Fibroblast of peridontal ligament (primary cell): ENCODE results near the gene SLC9B1.

Experiments used
- DNase-seq: peaks from one replicate; pipeline ENCODE4 v3.0.0-alpha.2; 2010; ENCODE audit errors: extremely low read depth

Gene SLC9B1, protein sequence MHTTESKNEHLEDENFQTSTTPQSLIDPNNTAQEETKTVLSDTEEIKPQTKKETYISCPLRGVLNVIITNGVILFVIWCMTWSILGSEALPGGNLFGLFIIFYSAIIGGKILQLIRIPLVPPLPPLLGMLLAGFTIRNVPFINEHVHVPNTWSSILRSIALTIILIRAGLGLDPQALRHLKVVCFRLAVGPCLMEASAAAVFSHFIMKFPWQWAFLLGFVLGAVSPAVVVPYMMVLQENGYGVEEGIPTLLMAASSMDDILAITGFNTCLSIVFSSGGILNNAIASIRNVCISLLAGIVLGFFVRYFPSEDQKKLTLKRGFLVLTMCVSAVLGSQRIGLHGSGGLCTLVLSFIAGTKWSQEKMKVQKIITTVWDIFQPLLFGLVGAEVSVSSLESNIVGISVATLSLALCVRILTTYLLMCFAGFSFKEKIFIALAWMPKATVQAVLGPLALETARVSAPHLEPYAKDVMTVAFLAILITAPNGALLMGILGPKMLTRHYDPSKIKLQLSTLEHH

DNA sequence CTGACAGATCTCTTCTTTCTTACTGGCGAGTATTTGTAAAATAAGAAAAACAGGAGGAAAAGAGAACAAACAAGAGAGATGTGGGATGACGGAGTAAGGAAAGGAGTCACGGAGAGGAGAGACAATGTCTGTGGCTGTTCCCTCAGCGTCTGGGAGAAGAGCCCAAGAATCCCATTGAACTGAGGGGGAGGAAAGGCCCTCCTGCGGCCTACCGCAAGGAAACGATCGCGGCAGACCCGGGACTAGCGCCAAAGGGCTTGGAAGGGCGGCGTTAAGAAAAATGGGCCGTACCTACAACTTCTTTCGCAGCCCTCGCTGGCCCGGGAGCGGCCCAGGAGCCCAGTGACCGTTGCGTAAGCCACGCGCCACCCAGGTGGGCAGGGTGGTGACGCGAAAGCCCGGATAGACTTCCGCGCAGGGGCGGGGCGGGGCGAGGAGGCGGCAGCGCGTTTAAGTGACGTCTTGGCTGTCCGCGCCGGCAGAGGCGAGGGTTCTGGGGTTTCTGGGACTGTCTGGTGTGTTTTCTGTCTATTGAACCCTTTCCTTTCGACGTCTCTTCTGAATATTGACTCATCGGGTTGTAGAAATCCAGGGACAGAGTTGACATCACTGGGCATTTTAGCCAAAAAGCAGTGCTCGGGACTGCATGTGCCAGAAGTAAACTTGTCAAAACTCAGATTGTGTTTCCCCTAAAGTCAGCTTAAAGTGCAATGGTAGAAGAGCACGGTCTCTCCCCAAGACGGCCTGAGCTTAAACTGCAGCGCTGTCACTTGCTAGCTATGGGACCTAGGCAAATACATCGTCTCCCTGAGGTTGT lies at the start of gene SLC9B1:
SLC9B1 (minus strand) TSS at position 398 of the 817 bp plus-strand sequence. CDS start 27,994 bp downstream, outside the sequence.
- peak; percentile 94 for DNase-seq

DNA sequence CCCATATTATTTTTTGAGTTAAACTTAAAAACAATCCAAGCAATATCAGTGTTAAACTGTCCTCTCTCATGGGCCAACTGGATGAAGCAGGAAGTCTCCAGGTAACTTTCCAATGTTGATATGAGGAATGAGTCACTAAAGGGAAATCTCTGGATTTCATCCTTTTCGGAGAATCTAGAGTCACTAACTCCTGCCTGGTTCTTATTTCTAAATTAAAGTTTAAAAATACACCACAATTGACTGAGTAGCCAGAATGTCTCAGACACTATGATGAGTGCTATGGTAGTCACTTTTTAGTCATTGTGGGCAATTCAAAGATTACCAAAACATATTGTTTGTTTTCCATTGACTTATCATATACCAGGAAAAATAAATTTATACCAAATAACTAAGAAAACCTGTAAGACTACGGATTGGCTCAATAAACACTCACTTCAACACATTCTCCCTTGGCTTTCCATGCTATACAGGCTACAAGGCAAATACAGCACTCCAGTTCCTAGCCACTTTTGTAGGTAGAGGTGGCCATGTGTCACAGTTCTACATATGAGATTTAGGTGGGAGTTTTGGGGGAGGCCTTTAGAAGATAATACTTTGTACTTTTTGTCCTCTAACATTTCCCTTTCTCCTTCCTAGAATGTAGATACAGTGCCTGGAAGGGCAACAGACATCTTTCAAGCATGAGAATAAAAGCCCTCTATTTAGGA lies 48.5 kb upstream of the SLC9B1 start:
- no peak for DNase-seq

DNA sequence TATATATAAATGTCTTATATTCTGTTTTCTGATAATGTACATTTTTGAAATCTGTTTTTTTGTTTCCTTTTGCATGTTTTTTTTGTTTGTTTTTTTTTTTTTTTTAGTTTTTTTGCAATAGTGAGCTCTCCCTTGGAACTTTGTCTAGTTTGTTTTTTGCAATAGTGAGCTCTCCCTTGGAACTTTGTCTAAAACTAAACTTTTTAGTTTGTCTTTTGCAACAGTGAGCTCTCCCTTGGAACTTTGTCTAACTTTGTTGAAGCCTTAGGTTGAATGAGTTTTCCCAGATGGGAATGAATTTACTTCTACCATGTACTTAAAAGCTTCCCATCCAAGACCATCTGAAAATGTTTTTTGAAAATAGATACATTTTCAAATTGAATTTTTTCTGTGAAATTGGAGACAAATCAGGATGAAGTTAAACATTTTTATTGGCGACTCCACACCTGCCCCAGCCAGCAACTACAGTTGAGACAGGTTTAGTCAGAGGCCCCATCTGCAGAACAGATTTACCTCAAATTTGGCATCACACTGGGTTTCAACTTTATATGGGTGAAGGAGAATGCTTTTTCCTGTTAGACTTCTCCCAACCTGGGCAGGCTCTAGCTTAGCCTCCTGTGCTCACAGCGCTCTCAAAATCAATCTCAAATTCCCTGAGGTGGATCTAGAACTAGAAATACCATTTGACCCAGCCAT lies 41.1 kb upstream of the SLC9B1 start:
- DNase-seq: no peak

DNA sequence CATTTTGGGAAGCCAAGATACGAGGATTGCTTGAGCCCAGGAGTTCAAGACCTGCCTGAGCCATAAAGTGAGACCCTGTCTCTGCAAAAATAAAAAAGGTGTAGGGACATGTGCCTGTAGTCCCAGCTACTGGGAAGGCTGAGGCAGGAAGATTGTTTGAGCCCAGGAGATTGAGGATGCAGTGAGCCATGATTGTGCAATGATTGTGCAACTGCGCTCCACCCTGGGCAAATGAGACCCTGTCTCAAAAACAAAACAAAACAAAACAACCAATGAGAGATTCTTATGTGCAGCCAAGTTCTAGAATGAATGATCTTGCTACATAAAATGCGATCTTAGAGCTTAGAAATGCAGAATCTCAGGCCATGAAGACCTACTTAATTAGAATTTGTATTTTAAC lies 34.5 kb upstream of the SLC9B1 start:
- DNase-seq: no peak

DNA sequence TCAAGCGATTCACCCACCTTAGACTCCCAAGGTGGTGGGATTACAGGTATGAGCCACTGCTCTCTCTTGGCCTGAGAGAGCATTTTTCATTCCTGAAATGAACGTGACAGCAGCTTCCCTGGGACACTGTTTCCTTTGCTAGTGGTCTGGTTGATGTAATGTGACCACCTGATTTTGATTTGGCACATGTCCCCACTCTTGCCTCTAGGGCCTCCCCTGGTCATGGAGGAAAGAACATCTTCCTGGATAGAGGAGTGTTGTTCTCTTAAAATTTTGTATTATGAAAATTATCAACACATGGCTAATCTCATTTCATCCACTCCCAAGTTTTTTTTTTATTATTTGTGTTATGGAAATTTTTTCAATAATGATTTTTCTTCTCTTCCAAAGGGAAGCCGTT lies 33.3 kb upstream of the SLC9B1 start:
- DNase-seq: no peak

DNA sequence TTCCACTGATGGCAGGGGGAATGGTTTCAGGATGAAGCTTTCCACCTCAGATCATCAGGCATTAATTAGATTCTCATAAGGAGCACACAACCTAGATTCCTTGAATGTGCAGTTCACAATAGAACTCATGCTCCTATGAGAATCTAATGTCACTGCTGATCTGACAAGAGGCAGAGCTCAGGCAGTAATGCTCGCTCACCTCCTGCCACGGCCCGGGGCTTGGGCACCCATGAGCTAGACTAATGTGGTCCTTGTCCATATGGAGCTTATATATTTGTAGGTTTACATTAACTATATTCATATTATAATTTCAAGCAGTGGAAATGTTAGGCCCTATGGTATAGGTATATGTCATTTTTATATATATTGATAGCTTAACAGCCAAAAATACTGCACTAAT lies 32.6 kb upstream of the SLC9B1 start:
- no peak for DNase-seq

DNA sequence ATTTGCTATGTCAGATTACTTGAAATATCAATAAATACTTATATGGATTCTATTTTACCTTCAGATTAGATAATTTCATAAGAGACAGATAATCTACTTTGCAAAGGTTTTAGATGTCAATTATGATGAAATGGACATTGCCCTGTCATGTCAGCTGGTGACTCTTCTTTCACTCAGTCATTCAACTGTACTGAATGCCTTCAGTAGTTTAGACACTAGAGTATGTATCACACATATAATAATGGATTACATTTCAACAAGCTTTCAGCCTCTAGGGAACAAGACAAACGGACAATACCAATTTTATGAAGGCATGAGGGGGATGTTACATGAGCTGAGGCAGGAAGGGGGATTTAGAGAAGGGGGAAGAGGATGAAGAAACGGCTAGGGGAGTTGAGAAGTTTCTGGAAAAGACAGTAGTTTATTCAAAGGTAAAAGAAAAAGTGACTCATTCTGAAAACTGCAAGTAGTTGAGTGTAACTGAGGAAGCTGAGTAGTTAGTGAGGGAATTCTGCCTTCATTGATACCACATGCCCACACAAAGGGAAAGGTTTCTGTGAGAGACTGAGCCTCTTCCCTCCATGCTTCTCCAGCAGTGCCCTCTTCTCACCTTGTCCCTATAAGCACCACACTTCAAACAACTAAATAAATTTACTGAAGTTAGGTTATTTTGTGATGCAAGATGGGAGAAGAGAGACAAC lies 31.4 kb upstream of the SLC9B1 start:
- DNase-seq: peak; percentile 47

DNA sequence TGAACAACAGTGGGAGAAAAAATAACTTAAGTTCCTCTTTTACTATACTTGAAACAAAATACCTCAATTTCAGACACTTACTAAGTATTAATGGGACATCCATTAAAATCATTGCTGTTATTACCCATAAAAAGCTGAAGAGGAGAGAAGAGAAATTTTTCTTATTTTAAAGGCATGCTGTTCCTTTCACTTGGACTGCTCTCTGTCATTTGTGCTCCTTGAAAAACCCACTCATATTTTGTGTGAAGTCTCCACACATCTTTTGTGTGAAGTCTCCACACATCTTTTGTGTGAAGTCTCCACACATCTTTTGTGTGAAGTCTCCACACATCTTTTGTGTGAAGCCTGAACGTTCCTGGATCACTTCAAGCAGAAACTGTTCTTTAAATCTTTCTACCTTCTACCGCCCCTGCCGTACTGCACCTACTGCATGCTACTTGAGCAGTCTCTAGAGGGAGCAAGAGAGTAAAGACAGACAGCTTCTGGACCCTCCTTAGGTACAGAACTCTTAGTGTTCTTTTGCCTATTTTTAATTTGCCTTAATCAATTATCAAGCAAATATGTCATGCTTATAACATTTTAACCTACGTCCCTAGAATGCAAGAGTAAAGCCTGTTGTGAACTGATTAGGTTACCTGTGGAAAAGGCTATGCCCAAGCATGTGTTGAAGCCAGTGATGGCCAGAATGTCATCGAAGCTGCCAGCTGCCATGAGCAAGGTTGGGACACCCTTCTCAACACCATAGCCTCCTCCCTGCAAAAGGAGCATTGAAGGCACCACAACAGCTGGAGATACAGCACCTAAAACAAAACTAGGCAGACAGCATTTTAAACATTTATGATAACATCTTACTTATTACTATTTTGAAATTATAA lies 27.1 kb upstream of the SLC9B1 start:
- peak; percentile 58 for DNase-seq

DNA sequence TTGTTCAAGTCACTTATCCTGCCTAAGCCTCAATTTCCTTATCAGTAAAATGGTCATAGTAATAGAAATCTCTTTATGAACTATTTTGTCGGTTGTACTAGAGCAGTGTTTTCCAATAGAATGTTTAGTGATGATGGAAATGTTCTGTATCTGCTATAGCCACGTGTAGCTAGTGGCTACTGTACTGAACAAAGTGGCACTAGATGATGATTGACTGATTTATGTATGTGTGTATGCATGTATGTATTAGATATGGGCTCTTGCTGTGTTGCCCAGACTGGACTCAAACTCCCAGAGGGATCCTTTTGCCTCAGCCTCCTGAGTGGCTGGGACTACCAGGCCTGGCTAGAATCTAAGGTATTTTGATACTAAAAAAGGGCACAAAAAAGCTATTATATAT lies 24.7 kb upstream of the SLC9B1 start:
- no peak for DNase-seq

DNA sequence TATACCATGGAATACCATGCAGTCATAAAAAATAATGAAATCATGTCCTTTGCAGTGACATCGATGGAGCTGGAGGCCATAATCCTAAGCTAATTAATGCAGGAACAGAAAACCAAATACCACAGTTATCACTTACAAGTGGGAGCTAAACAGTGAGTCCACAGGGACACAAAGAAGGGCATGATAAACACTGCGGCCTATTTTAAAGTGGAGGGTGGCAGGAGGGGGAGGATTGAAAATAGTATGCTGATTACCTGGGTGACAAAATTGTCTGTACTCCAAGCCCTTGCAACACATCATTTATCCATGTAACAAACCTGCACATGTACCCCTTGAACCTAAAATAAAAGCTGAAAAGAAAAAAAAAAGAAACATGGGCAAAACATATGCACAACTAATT lies 16.7 kb upstream of the SLC9B1 start:
- DNase-seq: no peak

DNA sequence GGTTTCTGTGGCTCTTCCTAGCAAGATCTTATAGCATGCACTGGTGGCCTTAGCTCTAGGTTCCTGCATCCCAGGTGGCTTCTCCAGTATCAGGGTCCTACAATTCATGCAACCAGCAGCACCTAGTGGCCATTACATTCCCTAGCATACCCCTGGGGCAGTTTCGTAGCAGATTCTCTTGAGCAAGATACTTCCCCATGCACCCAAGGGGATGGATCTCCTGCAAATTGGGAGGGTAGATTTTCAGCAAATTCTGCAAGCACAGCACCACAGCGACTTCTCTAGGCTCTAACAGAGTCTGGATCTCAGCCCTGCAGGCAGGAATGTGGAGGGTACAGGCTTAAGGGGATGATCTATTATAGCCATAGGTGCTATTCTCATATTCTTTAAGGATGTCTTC lies 13.1 kb upstream of the SLC9B1 start:
- DNase-seq: no peak

DNA sequence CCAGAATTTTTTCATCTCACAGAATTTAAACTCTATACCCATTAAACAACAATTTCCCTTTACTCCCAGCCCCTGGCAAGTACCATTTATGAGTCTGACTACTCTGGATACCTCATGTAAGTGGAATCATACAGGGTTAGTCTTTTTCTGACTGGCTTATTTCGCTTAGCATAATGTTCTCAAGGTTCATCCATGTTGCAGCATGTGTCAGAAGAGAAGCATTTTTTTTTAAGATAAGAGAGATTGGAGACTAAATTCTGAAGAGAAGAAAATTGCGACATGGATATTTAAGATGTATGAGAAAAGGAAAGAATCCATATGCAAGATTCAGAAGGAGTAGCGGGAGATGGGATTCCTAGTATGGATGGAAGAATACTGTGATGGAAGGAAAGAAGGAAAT lies 11.3 kb upstream of the SLC9B1 start:
- DNase-seq: no peak

DNA sequence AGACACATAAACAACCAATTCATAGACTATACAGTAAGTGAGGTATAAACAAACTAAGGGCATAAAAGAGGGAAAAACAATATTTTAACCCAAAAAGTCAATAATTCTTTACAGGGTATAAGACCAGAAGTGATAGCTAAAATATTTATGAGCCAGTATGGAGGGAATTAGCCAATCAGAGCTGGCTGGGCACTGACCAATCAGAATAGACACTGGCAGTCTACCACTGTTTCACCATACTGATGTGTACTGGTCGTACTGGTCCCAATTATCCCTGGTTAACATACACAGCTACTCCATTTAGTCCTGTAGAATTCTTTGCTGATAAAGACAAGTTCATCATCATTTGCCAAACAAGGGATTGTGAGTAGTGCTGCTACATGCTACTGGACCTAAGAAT lies 9.8 kb upstream of the SLC9B1 start:
- DNase-seq: no peak

DNA sequence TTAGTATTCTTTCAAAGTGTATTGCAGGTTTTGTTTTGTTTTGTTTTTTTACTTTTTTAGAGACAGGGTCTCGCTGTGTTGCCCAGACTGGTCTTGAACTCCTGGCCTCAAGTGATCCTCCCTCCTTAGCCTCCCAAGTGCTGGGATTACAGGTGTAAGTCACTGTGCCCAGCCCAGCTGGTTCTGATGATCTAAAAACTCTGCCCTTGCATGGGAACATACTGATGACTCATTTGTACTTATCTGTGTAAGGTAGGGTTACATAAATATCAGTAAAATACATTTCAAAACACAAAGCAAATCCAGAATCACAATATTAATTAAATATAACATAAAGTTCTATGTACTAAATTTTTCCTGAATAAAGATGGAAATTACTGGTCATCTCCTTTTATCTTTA lies 7.4 kb upstream of the SLC9B1 start:
- DNase-seq: no peak

DNA sequence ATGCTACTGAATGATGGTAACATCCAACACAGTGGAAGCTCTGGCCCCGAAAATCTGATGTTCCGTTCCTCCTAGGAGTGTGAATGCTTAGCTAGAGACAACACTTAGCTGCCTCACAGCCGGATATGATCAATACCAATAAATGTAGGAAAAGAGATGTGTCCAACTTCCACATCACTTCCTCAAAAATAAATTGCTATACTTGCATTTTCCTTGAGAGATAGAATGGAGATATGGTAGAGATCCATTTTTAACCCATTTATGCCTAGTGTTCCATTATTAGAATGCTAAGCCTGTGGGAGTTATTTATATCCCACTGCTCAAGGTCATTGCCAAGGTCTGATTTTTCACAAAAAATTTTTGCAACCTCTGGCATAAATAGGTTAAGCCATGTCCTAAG lies 5.5 kb upstream of the SLC9B1 start:
- DNase-seq: no peak

DNA sequence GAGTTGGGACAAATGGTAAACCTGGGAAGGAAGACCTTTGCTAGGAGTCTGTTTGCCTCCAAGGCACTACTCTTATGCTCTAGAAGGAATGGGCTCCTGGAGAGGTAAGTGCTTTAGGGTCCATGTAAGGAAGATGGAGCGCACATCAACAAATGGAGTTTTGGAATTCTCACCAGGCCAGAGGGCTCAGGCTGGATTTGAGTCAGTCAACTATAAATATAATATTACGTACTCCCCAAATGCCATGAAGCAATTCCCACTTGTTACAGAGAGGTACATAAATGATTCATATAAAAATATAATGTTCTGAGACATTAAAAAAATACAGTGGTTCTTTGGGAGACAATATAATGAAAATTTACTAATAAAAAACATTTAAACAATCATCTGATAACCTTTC lies 1.6 kb upstream of the SLC9B1 start:
- DNase-seq: no peak

DNA sequence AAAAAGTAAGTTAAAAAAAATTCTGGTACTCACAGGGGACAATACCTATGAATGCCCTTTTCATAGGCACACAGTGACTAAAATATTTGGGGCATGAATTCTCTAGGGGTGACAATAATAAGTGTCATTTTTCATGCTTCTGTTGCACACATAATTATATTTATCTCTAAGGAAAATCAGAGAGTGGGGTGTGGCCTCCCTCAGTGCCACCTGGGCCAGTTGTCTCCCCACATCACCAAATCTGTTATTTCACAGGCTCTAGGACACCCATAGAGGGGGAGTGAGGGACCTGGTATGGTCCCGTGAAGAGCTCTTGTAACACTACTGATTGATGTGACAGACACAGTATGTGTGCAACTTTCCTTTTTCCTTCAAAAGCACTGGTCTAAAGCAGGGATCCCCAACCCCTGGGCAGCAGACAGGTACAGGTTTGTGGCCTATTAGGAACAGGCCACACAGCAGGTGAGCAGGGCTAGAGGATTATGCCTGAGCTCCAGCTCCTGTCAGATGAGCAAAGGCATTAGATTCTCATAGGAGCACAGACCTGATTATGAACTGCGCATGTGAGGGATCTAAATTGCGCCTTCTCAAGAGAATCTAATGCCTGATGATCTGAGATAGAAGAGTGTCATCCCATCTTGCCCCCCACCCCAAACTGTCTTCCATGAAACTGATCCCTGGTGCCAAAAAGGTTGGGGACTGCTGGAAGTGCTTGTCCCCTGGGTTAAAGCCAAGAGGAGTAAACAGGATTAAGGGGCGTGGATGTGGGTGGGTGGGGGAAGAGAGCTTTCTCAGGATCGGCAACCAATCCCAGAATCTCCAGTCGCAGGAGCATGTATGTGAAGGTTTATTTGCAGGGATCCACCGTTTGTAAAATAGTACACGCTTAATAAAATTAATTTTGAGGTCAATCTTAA lies 856 bp downstream of the SLC9B1 start:
- no peak for DNase-seq

DNA sequence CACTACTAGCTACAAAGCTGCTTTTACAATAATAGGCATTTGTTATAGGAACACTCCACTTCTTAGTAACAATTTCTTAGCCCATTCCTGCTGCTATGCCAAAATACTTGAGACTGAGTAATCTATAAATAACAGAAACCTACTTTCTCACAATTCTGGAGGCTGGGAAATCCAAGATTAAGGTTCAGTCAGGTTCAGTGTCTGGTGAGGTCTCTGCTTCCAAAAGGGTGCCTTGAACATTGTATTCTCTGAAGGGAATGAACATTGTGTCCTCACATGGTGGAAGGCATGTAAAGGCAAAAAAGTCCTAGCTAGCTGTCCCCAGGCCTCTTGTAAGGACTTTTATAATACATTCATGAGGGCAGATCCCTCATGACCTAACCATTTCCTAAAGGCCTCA lies 7.0 kb downstream of the SLC9B1 start:
- DNase-seq: peak; percentile 17

DNA sequence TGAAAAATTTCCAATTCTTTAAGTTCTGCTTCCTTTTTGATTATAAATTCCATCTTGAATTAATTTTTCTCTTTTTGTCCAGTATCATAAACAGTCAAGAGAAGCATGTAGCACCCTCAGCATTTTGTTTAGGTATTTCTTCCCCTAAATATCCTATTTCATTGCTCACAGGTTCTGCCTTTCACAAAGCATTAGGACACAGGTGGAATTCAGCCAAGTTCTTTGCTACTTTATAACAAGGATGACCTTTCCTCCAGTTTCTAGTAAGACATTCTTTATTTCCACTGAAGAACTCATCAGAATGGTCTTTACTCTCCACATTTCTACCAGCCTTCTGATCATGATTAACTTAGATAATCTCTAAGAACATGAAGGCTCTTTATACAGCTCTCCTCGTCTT lies 7.4 kb downstream of the SLC9B1 start:
- DNase-seq: peak; percentile 67
